Nucleus accumbens (tissue), 56 donors: ENCODE data around the gene KIF16B.
"Not testable (repeated sequence)": the region's sequence is repeated elsewhere in the genome, so short reads cannot be mapped to it uniquely, and the experiment has no call there.

Source experiments
- DNase-seq, 56 donors: peaks; one replicate each; lab custom pipeline; 2025; lab: John Stamatoyannopoulos, UW

The KIF16B gene

GRCh38 chr20:16271450-16271849 is 301.8 kb downstream of the KIF16B start:
- DNase-seq, result no peak

- no peak for DNase-seq
Observed at GRCh38 chr20:16270989-16271388, 302.3 kb downstream of the KIF16B start.

- no peak for DNase-seq
Observed at GRCh38 chr20:16270314-16270931, 302.8 kb downstream of the KIF16B start.

- no peak for DNase-seq
Observed at GRCh38 chr20:16267526-16267925, 305.7 kb downstream of the KIF16B start.

- no peak for DNase-seq
Observed at GRCh38 chr20:16265334-16265733, 307.9 kb downstream of the KIF16B start.

- DNase-seq, result no peak
Observed at GRCh38 chr20:16263582-16263981, 309.7 kb downstream of the KIF16B start.

GRCh38 chr20:16262594-16262993 is 310.7 kb downstream of the KIF16B start:
- DNase-seq, result no peak

- DNase-seq, result no peak
Observed at GRCh38 chr20:16261733-16262273, 311.4 kb downstream of the KIF16B start.

- DNase-seq, result no peak
Observed at GRCh38 chr20:16260911-16261310, 312.3 kb downstream of the KIF16B start.

GRCh38 chr20:16260133-16260532 is 313.1 kb downstream of the KIF16B start:
- DNase-seq, result not testable (repeated sequence)

- DNase-seq, result no peak
Observed at GRCh38 chr20:16258766-16259165, 314.5 kb downstream of the KIF16B start.

GRCh38 chr20:16257813-16258430 is 315.3 kb downstream of the KIF16B start:
- no peak for DNase-seq

GRCh38 chr20:16257021-16257420 is 316.2 kb downstream of the KIF16B start:
- no peak for DNase-seq

GRCh38 chr20:16246870-16247269 is 326.4 kb downstream of the KIF16B start:
- DNase-seq, result no peak

GRCh38 chr20:16246291-16246690 is 327.0 kb downstream of the KIF16B start:
- DNase-seq, result no peak

- DNase-seq, result no peak
Observed at GRCh38 chr20:16245879-16246278, 327.4 kb downstream of the KIF16B start.

- no peak for DNase-seq
Observed at GRCh38 chr20:16244892-16245291, 328.4 kb downstream of the KIF16B start.

- DNase-seq, result peak in 9 of 56 donors; percentile 3 to 19 (median 10)
Observed at GRCh38 chr20:16243470-16243869, 329.8 kb downstream of the KIF16B start.

- DNase-seq, result no peak
Observed at GRCh38 chr20:16241911-16242310, 331.3 kb downstream of the KIF16B start.

- no peak for DNase-seq
Observed at GRCh38 chr20:16240355-16240754, 332.9 kb downstream of the KIF16B start.

GRCh38 chr20:16236589-16237241 is 336.5 kb downstream of the KIF16B start:
- no peak for DNase-seq

- no peak for DNase-seq
Observed at GRCh38 chr20:16230402-16230801, 342.8 kb downstream of the KIF16B start.
